Measurements from ENCODE around the gene PRDM4.

PRDM4 gene

DNA sequence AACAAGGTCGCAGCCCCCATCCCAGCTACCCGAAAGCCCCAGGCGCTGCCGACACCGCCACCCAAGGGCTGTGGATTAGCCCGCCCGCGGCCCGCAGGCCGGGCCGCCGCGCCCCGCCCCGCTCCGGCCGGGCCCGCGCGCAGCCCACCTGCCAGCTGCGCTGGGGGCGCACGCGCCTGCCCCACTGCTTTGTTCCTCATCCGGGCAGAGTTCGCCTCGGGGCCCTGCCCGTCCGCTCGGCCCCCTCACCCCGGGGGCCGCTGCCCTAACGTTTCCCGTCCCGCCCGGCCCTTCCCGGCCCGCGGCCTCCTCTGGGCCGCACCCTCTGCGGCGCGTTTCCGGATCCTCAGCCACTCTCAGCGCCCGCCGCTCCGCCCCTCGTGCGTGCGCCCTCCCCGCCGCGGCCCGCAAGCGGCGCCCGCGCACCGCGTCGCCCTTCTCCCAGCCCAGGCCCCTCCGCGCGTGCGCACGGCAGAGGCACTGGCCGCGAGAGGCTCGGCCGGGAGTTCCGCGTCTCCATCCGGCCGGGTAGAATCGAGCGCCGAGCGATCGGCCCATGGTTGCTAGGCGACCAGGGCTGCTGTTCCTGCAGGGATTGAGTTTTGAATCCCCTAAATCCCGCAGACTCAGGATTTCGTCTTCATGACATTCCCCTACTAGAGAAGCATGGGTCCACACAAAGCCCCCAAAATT lies at the start of gene PRDM4:
Gene PRDM4, minus strand, starts transcription at position 329 of the 693 bp plus-strand sequence. CDS start 622 bp downstream, outside the sequence.
- peak; percentile 74 for DNase-seq

DNA sequence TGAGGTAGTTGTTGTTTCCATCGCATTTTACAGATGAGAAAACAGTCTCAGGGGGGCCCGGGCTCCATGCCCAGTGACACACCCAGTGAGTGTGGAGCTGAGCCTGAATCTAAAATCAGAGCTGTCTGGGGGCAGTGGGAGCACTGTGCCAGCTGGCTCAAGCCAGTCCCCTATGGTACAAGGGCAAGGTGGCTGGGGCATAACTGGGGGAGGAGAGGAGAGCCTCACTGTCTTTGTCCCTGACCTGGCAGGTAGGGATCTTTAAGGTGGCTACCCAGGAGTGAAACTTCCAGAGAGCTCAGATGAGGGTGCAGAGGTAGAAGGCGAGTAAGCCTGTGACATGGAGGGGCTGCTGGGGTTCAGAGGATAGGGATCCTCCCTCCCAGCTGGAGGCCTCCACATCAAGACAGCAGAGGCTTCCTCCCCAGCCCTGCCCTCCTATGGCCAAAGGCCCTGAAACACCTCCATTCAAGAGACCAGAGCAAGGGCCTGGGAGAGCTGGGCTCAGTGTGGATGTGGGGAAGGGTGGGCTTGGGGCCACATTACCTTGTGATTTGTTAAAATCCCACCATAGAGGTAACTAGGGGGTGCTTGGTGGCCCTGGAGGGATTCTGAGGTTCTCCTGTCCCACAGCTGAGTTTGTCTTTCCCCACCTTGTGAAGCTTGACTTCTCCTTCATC lies 46.7 kb upstream of the PRDM4 start:
- DNase-seq: no peak

DNA sequence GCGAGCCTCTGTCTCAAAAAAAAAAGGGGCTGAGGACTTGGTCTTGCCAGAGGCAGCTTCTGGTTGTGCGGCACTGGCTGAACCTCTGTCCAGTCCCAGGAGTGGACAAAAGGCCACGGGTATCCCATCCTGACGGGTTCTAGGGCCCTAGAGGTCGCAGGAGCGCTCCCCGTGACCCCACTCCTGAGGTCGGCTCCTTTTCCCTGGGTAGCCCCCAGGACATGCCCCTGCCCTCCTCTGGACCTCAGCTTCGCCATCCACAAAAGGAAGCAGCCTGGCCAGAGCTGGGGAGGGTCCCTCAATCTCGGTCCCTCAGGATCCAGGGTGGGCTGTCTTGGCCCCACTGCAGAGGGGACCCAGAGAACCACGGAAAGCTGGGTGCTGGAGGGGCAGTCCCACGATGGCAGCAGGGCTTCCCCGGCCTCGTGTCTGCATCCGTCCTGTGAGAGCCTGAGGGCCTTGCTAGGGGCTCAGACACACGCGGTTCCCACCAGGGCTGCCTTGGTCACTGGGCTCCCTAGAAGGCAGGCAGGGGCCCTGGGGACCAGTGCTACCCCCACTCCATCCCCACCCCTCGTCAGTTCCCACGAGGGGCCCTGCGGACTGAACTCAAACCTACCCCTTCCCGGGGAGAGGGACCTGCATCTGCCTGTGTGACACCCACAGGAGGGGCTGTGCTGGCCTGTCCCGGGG lies 44.7 kb upstream of the PRDM4 start:
- no peak for DNase-seq

DNA sequence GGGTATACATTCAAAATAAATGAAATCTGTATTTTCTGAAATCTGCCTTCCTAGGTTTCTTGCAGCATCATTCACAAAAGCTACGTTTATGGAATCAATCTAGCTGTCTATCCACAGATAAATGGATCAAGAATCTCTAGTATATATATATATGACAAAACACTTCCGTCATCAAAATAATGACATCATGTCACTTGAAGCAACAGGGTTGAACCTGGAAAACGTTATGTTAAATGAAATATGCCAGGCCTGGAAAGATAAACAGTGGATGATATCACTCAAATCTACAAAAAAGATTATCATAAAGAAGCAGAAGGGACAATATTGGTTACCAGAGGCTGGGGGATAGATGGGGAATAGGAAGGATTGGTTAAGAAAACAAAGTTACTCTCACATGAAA lies 42.2 kb upstream of the PRDM4 start:
- no peak for DNase-seq

DNA sequence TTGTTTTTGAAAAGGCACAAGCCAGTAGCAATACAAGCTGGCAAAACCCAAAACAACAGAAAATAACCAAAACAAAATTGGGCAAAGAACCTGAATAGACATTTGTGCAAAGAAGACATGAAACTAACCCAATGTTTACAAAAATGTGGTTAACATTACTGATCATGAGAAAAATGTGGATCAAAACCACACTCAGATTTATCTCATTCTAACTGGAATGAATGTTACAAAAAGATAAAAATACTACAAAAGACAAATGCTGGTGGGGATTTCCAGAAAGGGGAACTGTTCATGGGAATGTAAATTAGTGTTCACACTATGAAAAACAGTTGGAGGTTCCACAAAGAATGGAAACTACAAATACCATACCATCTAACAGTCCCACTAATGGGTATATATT lies 40.2 kb upstream of the PRDM4 start:
- no peak for DNase-seq

- no peak for DNase-seq
Measured at GRCh38 chr12:107798580-107798979, 37.6 kb upstream of the PRDM4 start.

GRCh38 chr12:107794451-107794850 lies 33.5 kb upstream of the PRDM4 start:
- no peak for DNase-seq

DNA sequence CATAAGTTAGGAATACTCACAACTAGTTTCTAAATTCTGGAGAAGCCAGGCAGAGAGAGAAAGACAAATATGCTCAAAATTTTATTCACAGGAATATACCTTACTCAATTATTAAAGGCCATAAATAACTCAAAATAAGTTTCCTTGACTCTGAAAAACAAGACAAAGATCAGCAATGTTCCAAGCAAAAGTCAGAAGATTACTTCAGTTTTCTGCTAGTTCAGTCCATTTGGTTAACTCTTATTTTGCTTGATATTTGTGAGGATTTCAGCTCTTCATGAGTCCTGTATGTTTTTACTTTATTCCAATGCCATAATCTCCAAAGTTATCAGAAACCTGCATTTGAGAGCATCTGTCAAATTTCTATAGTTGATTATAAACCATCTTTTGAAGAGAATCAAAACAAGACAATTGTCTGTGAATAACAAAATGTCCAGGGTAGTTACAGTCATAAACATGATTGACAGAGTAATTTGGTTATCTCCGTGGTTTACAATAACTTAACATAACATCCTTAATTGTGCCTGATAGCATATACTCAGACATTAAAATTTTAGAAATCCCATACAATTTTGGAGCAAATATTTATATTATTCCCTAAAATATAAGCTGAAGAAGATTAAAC lies 30.6 kb upstream of the PRDM4 start:
- DNase-seq: no peak

- DNase-seq: no peak
Measured at GRCh38 chr12:107788690-107789458, 27.9 kb upstream of the PRDM4 start.

GRCh38 chr12:107788281-107788680 lies 27.3 kb upstream of the PRDM4 start:
- no peak for DNase-seq

GRCh38 chr12:107783406-107784376 lies 22.8 kb upstream of the PRDM4 start:
- no peak for DNase-seq

DNA sequence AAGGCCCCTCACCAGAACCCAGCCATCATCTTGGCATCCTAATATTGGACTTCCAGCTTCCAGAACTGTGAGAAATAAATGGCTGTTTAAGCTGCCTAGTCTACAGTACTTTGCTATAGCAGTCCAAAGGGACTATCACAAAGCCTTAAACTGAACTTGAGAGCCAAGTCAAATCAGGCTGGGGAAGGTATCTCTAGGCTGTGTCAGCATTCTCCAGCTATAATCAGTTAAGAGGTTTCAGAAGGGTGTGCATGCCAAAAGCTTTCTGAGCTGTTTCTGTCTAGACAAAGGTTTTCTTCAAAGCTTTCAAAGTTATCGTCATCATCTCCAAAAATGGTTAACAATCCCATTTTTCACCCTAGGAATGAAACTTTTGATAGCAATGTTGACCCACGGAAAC lies 21.1 kb upstream of the PRDM4 start:
- DNase-seq: no peak

- no peak for DNase-seq
Measured at GRCh38 chr12:107780298-107780697, 19.4 kb upstream of the PRDM4 start.

- DNase-seq: no peak
Measured at GRCh38 chr12:107779077-107779831, 18.3 kb upstream of the PRDM4 start.

DNA sequence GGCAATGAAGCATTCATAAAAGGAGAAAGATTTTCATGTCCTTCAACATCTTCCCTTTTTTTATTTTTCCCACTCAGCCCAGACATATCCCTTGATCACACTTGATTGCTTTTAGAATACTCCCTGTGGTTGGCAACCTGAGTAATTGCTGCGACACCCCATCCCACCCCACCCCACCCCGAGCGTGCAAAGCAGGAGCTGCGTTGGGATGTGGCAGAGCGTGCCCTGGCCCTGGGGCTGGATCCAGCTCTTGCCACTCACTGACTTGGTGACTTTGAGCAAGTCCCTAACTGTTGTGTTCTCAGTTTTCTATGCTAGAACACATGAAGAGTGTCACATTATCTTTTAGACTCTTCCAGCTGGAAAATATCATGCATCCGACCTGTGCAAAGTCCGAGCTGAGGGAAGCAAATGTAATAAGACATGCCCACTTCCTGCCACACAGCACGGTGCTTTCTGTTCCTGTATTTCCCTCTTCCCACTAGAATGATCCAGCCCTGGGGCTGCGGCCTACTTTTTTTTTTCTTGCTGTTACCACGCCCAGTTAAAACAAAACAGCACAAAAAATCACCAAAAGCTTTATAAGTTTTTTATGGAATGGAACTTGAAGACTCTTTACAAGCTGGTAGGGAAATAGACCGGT lies 17.6 kb upstream of the PRDM4 start:
- DNase-seq: no peak

DNA sequence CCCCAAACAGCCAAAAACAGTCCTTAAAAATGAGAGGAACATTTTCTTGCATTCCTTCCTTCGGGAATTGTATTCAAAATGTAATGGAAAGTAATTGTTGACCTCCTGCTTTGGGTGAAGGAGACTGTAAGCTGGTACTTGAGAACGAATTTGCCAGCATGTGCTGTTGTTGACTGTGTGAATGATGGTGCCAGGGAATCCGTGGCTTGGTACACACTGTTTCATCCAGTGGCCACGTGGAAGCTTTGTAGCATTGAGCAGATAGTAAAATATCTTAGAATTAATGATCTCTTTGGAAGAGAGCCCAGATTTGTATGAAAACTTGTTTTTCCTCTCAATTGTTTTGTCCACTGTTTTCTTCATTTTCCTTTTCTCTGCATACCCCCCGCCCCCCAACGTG lies 15.2 kb upstream of the PRDM4 start:
- DNase-seq: no peak

- no peak for DNase-seq
Measured at GRCh38 chr12:107775093-107775721, 14.3 kb upstream of the PRDM4 start.

DNA sequence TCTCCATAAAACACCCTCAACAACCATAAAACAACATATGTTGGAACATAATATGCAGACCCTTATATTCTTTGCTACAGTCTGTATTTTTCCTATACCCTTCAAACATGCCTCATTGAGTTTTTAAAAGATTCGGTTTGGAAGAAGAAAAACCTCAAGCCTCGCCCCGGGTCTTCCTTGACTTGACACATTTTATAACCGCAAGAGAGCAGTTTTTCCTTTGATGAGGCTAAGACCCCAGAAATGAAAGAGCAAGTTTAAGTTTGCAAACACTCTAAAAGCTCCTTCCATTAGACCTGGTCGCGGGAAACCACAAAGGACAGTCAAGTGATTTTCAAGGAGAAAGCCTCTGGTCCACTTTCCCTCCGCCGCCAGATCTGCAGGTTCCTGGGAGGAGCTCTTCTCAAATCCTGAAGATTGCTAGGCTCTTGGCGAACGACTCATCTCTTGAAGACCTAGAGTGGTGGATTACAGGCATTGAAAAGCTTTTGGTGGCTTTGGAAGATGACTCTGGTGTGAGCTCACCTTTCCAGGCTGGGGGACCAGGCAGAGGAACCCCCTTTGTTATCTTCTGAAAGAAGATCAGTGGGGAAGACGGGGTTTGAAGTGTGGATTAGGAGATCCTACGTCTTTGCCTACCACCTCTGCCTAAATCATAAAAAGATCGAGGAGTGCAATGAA lies 13.6 kb upstream of the PRDM4 start, which contains the start of gene ASCL4:
Gene ASCL4, plus strand, starts transcription at position 356 of the 681 bp plus-strand sequence. CDS start 515 bp downstream, outside the sequence.
- DNase-seq: no peak

GRCh38 chr12:107767466-107767865 lies 6.5 kb upstream of the PRDM4 start:
- no peak for DNase-seq

Data from NK-92 treated with Interleukin-12 subunit alpha and Interleukin-12 subunit beta, amount 100 ng/mL, for 24 hours (cell line).